Measurements from ENCODE around the gene COG4.
A peak's percentile ranks its signal among the peaks of the same experiment; 100 is the strongest.

Gene COG4

GRCh38 chr16:70568601-70569237 lies 45.4 kb upstream of the COG4 start:
- Histone ChIP-seq H3K9me3 (ENCODE audit: control insufficient read depth, insufficient read depth, low read depth, low read length) (no peaks in the 10 kb centered on the region), H3K4me3 (ENCODE audit: low read depth, low read length) (no peak overlapping the region), H3K4me1 (ENCODE audit: control insufficient read depth, insufficient read depth, low read length) (no peaks in the 10 kb centered on the region), H3K27ac (ENCODE audit: extremely low read depth, low read depth, low read length) (no peak overlapping the region), H3K36me3 (ENCODE audit: control insufficient read depth in 2 of 2, insufficient read depth in 1 of 2, low read length in 2 of 2) (peaks cover 54 to 100% of the 10 kb centered on the region in 2 experiments; a peak in 2 of 3 replicates)
- TF ChIP-seq ZNF626 (tag by site-specific recombination; IDR thresholded peaks at IDR 0.05) = no peak
- TF ChIP-seq SCRT2 (tag by site-specific recombination; IDR thresholded peaks at IDR 0.05) = peak; percentile 79
- POLR2A ChIA-PET = interaction anchor here (1.3 kb wide), 1 partner anchor 16 kb away, joined by 4 read pairs; no protein-coding TSS in a partner anchor
- CTCF ChIA-PET = interaction anchor here (0.9 kb wide), 1 partner anchor 203 kb away, joined by 3 read pairs; no protein-coding TSS in a partner anchor

GRCh38 chr16:70565053-70565452 lies 41.7 kb upstream of the COG4 start:
- ChIA-PET CTCF (interaction anchor here (0.6 to 0.8 kb wide), 2 partner anchors 9 to 88 kb away, joined by 3 to 4 read pairs; no protein-coding TSS in a partner anchor), POLR2A (no interaction called here)
- H3K4me3 ChIP-seq (ENCODE audit: low read depth, low read length) = no peak overlapping the region
- peaks cover 68 to 100% of the 10 kb centered on the region in 2 experiments for H3K36me3 ChIP-seq (ENCODE audit: control insufficient read depth in 2 of 2, insufficient read depth in 1 of 2, low read length in 2 of 2)
- TF ChIP-seq SCRT2 (tag by site-specific recombination; IDR thresholded peaks at IDR 0.05) = no peak
- no peak for TF ChIP-seq SCRT1 (tag by site-specific recombination; IDR thresholded peaks at IDR 0.05; ENCODE audit: borderline replicate concordance)
- TF ChIP-seq ZBTB17 (tag by site-specific recombination; IDR thresholded peaks at IDR 0.05) = no peak
- TF ChIP-seq ZNF175 (tag by site-specific recombination; IDR thresholded peaks at IDR 0.05) = no peak
- no peak for TF ChIP-seq ZNF514 (tag by site-specific recombination; IDR thresholded peaks at IDR 0.05)
- no peak for TF ChIP-seq ATF2 (tag by site-specific recombination; IDR thresholded peaks at IDR 0.05; ENCODE audit: low read depth)
- TF ChIP-seq ZNF19 (tag by site-specific recombination; IDR thresholded peaks at IDR 0.05; ENCODE audit: low read depth) = no peak
- TF ChIP-seq INSM2 (tag by site-specific recombination; IDR thresholded peaks at IDR 0.05) = no peak
- no peak for TF ChIP-seq KLF9 (tag by site-specific recombination; IDR thresholded peaks at IDR 0.05; ENCODE audit: low read depth)
- TF ChIP-seq ZNF777 (tag by site-specific recombination; IDR thresholded peaks at IDR 0.05; ENCODE audit: borderline replicate concordance) = no peak
- no peak for TF ChIP-seq ZSCAN30 (tag by site-specific recombination; IDR thresholded peaks at IDR 0.05)
- no peak for TF ChIP-seq ZNF768 (tag by site-specific recombination; IDR thresholded peaks at IDR 0.05)
- TF ChIP-seq ZNF18 (tag by site-specific recombination; IDR thresholded peaks at IDR 0.05) = no peak
- no peak for TF ChIP-seq HOXA7 (CRISPR knock-in tag; IDR thresholded peaks at IDR 0.05; ENCODE audit: borderline replicate concordance)
- TF ChIP-seq ZNF341 (tag by site-specific recombination; IDR thresholded peaks at IDR 0.05; ENCODE audit: low read depth) = no peak
- no peaks in the 10 kb centered on the region for H3K4me1 ChIP-seq (ENCODE audit: control insufficient read depth, insufficient read depth, low read length)
- H3K27ac ChIP-seq (ENCODE audit: extremely low read depth, low read depth, low read length) = no peak overlapping the region
- no peaks in the 10 kb centered on the region for H3K9me3 ChIP-seq (ENCODE audit: control insufficient read depth, insufficient read depth, low read depth, low read length)

- Histone ChIP-seq H3K4me1 (ENCODE audit: control insufficient read depth, insufficient read depth, low read length) (no peaks in the 10 kb centered on the region), H3K4me3 (ENCODE audit: low read depth, low read length) (no peak overlapping the region), H3K36me3 (ENCODE audit: control insufficient read depth in 2 of 2, insufficient read depth in 1 of 2, low read length in 2 of 2) (peaks cover 78 to 99% of the 10 kb centered on the region in 2 experiments), H3K27ac (ENCODE audit: extremely low read depth, low read depth, low read length) (no peak overlapping the region), H3K9me3 (ENCODE audit: control insufficient read depth, insufficient read depth, low read depth, low read length) (no peaks in the 10 kb centered on the region)
- CTCF ChIA-PET = interaction anchor here (0.8 to 1.0 kb wide), 2 partner anchors 9 to 207 kb away, joined by 3 read pairs; no protein-coding TSS in a partner anchor
- POLR2A ChIA-PET = no interaction called here
- TF ChIP-seq ZNF362 (tag by site-specific recombination; IDR thresholded peaks at IDR 0.05) = no peak
- no peak for TF ChIP-seq ZNF423 (tag by site-specific recombination; IDR thresholded peaks at IDR 0.05)
These were observed 40.3 kb upstream of the COG4 start for GRCh38 chr16:70563636-70564035.
